ENCODE data around the gene PIGR. TPM values are rescaled to one million over a fixed set of nuclear protein-coding genes. Genes with fewer than 3 reads are reported as not detected.

PIGR gene
- total and polyA plus RNA-seq, 7 experiments from 2014 or later: not detected

- ATAC-seq: no peak
- Mint-ChIP-seq H3K9me3 (no peaks in the 10 kb centered on the region), H3K27me3 (no peaks in the 10 kb centered on the region), H3K27ac (no peak overlapping the region), H3K36me3 (no peaks in the 10 kb centered on the region), H3K4me3 (no peak overlapping the region), H3K4me1 (peaks cover 30 to 50% (median 42%) of the 10 kb centered on the region in 7 donors)
- H3K36me3 ChIP-seq (ENCODE audit: control insufficient read depth in 2 of 3, insufficient read depth in 3 of 3, low read length in 3 of 3): no peaks in the 10 kb centered on the region
- H3K4me3 ChIP-seq (ENCODE audit: low read length): no peak overlapping the region
- no peak overlapping the region for H3K27ac ChIP-seq (ENCODE audit: low read depth, low read length)
- H3K9me3 ChIP-seq (ENCODE audit: control insufficient read depth in 2 of 3, low read length in 3 of 3): no peaks in the 10 kb centered on the region
- no peaks in the 10 kb centered on the region for H3K27me3 ChIP-seq (ENCODE audit: control insufficient read depth in 2 of 2, insufficient read depth in 2 of 2, low read length in 2 of 2)
- intact Hi-C loops (cut with micrococcal nuclease): no loop called here
- ChIA-PET POLR2A (interaction anchor here (0.8 to 1.4 kb wide), 5 partner anchors 9 to 250 kb away, joined by 3 to 5 read pairs (median 3); partner anchors contain the start of gene FCMR), CTCF (no interaction called here)
- no peak for DNase-seq
- H3K4me1 ChIP-seq (ENCODE audit: control insufficient read depth in 2 of 2, insufficient read depth in 2 of 2, low read length in 2 of 2): peaks cover 3 to 28% of the 10 kb centered on the region in 2 donors
These were observed 16.9 kb upstream of the PIGR start for GRCh38 chr1:206963119-206963712.

- ChIA-PET POLR2A (interaction anchor here (0.8 to 1.4 kb wide), 6 partner anchors 18 to 249 kb away, joined by 3 to 5 read pairs (median 4); partner anchors contain the start of gene FCMR), CTCF (interaction anchor here (0.7 to 1.3 kb wide), 2 partner anchors 30 to 227 kb away, joined by 3 read pairs; no protein-coding TSS in a partner anchor)
- Histone ChIP-seq H3K4me3 (ENCODE audit: low read length) (no peak overlapping the region), H3K27me3 (ENCODE audit: control insufficient read depth in 2 of 2, insufficient read depth in 2 of 2, low read length in 2 of 2) (no peaks in the 10 kb centered on the region), H3K9me3 (ENCODE audit: control insufficient read depth in 2 of 3, low read length in 3 of 3) (no peaks in the 10 kb centered on the region), H3K36me3 (ENCODE audit: control insufficient read depth in 2 of 3, insufficient read depth in 3 of 3, low read length in 3 of 3) (no peaks in the 10 kb centered on the region), H3K27ac (ENCODE audit: low read depth, low read length) (no peak overlapping the region), H3K4me1 (ENCODE audit: control insufficient read depth in 2 of 2, insufficient read depth in 2 of 2, low read length in 2 of 2) (peaks cover 3 to 18% of the 10 kb centered on the region in 2 donors)
- Mint-ChIP-seq H3K27ac (peak overlapping the region in 2 of 9 donors; percentile 16 to 53), H3K9me3 (no peaks in the 10 kb centered on the region), H3K4me3 (peak overlapping the region in 4 of 10 donors; percentile 0 to 44 (median 38)), H3K36me3 (no peaks in the 10 kb centered on the region), H3K27me3 (no peaks in the 10 kb centered on the region), H3K4me1 (peaks cover 20 to 40% (median 33%) of the 10 kb centered on the region in 7 donors)
- DNase-seq (peak in 1 of 9 donors; percentile 21), ATAC-seq (peak; percentile 65)
- intact Hi-C loops (cut with micrococcal nuclease): no loop called here
These were observed 16.0 kb upstream of the PIGR start for GRCh38 chr1:206962272-206962671.

GRCh38 chr1:206961668-206962067, 15.4 kb upstream of the PIGR start:
- no peaks in the 10 kb centered on the region for H3K9me3 ChIP-seq (ENCODE audit: control insufficient read depth in 2 of 3, low read length in 3 of 3)
- H3K4me3 ChIP-seq (ENCODE audit: low read length): no peak overlapping the region
- intact Hi-C loops (cut with micrococcal nuclease): no loop called here
- peaks cover 3 to 12% of the 10 kb centered on the region in 2 donors for H3K4me1 ChIP-seq (ENCODE audit: control insufficient read depth in 2 of 2, insufficient read depth in 2 of 2, low read length in 2 of 2)
- no peak for ATAC-seq
- no peaks in the 10 kb centered on the region for H3K36me3 ChIP-seq (ENCODE audit: control insufficient read depth in 2 of 3, insufficient read depth in 3 of 3, low read length in 3 of 3)
- Mint-ChIP-seq H3K27ac (peak overlapping the region in 1 of 9 donors; percentile 42), H3K4me1 (peaks cover 14 to 37% (median 27%) of the 10 kb centered on the region in 7 donors), H3K4me3 (no peak overlapping the region), H3K9me3 (no peaks in the 10 kb centered on the region), H3K27me3 (no peaks in the 10 kb centered on the region), H3K36me3 (no peaks in the 10 kb centered on the region)
- no peak for DNase-seq
- POLR2A ChIA-PET: interaction anchor here (0.8 to 1.4 kb wide), 5 partner anchors 18 to 40 kb away, joined by 3 to 5 read pairs (median 3); partner anchors contain the start of gene FCMR
- no peak overlapping the region for H3K27ac ChIP-seq (ENCODE audit: low read depth, low read length)
- no peaks in the 10 kb centered on the region for H3K27me3 ChIP-seq (ENCODE audit: control insufficient read depth in 2 of 2, insufficient read depth in 2 of 2, low read length in 2 of 2)
- CTCF ChIA-PET: interaction anchor here (1.0 to 1.3 kb wide), 2 partner anchors 20 to 227 kb away, joined by 3 to 4 read pairs; no protein-coding TSS in a partner anchor

- ChIA-PET CTCF (interaction anchor here (1.0 kb wide), 1 partner anchor 21 kb away, joined by 4 read pairs; no protein-coding TSS in a partner anchor), POLR2A (interaction anchor here (0.9 kb wide), 1 partner anchor 39 kb away, joined by 3 read pairs; the partner anchor contains the start of gene FCMR)
- Mint-ChIP-seq H3K27me3 (no peaks in the 10 kb centered on the region), H3K36me3 (no peaks in the 10 kb centered on the region), H3K4me1 (peaks cover 13 to 36% (median 24%) of the 10 kb centered on the region in 7 donors), H3K27ac (peak overlapping the region in 1 of 9 donors; percentile 39), H3K9me3 (no peaks in the 10 kb centered on the region), H3K4me3 (no peak overlapping the region)
- Histone ChIP-seq H3K27me3 (ENCODE audit: control insufficient read depth in 2 of 2, insufficient read depth in 2 of 2, low read length in 2 of 2) (no peaks in the 10 kb centered on the region), H3K4me3 (ENCODE audit: low read length) (no peak overlapping the region), H3K36me3 (ENCODE audit: control insufficient read depth in 2 of 3, insufficient read depth in 3 of 3, low read length in 3 of 3) (no peaks in the 10 kb centered on the region), H3K27ac (ENCODE audit: low read depth, low read length) (no peak overlapping the region), H3K4me1 (ENCODE audit: control insufficient read depth in 2 of 2, insufficient read depth in 2 of 2, low read length in 2 of 2) (peaks cover 3 to 11% of the 10 kb centered on the region in 2 donors), H3K9me3 (ENCODE audit: control insufficient read depth in 2 of 3, low read length in 3 of 3) (no peaks in the 10 kb centered on the region)
- intact Hi-C loops (cut with micrococcal nuclease): no loop called here
- DNase-seq: no peak
- ATAC-seq: no peak
These were observed 14.6 kb upstream of the PIGR start for GRCh38 chr1:206960676-206961386.

GRCh38 chr1:206958144-206958543, 11.9 kb upstream of the PIGR start:
- Histone ChIP-seq H3K27ac (ENCODE audit: low read depth, low read length) (no peak overlapping the region), H3K4me1 (ENCODE audit: control insufficient read depth in 2 of 2, insufficient read depth in 2 of 2, low read length in 2 of 2) (peaks cover 3 to 11% of the 10 kb centered on the region in 2 donors), H3K27me3 (ENCODE audit: control insufficient read depth in 2 of 2, insufficient read depth in 2 of 2, low read length in 2 of 2) (no peaks in the 10 kb centered on the region), H3K4me3 (ENCODE audit: low read length) (no peak overlapping the region), H3K9me3 (ENCODE audit: control insufficient read depth in 2 of 3, low read length in 3 of 3) (no peaks in the 10 kb centered on the region), H3K36me3 (ENCODE audit: control insufficient read depth in 2 of 3, insufficient read depth in 3 of 3, low read length in 3 of 3) (no peaks in the 10 kb centered on the region)
- intact Hi-C loops (cut with micrococcal nuclease): no loop called here
- Mint-ChIP-seq H3K36me3 (no peaks in the 10 kb centered on the region), H3K4me3 (no peak overlapping the region), H3K27ac (no peak overlapping the region), H3K9me3 (no peaks in the 10 kb centered on the region), H3K27me3 (no peaks in the 10 kb centered on the region), H3K4me1 (peaks cover 14 to 38% (median 18%) of the 10 kb centered on the region in 7 donors)
- ChIA-PET POLR2A (interaction anchor here (0.8 to 1.3 kb wide), 2 partner anchors 52 to 225 kb away, joined by 3 read pairs; no protein-coding TSS in a partner anchor), CTCF (interaction anchor here (0.6 to 2.0 kb wide), 2 partner anchors 25 to 305 kb away, joined by 3 to 5 read pairs; no protein-coding TSS in a partner anchor)
- DNase-seq (no peak), ATAC-seq (no peak)

GRCh38 chr1:206957639-206958038, 11.4 kb upstream of the PIGR start:
- Mint-ChIP-seq H3K27me3 (no peaks in the 10 kb centered on the region), H3K4me1 (peaks cover 10 to 33% (median 13%) of the 10 kb centered on the region in 7 donors), H3K4me3 (no peak overlapping the region), H3K36me3 (no peaks in the 10 kb centered on the region), H3K27ac (no peak overlapping the region), H3K9me3 (no peaks in the 10 kb centered on the region)
- peaks cover 3 to 8% of the 10 kb centered on the region in 2 donors for H3K4me1 ChIP-seq (ENCODE audit: control insufficient read depth in 2 of 2, insufficient read depth in 2 of 2, low read length in 2 of 2)
- no peak overlapping the region for H3K27ac ChIP-seq (ENCODE audit: low read depth, low read length)
- DNase-seq (no peak), ATAC-seq (no peak)
- ChIA-PET CTCF (interaction anchor here (0.6 to 2.0 kb wide), 3 partner anchors 25 to 304 kb away, joined by 3 to 5 read pairs (median 3); no protein-coding TSS in a partner anchor), POLR2A (interaction anchor here (0.8 to 1.3 kb wide), 2 partner anchors 52 to 224 kb away, joined by 3 read pairs; no protein-coding TSS in a partner anchor)
- intact Hi-C loops (cut with micrococcal nuclease): no loop called here
- H3K36me3 ChIP-seq (ENCODE audit: control insufficient read depth in 2 of 3, insufficient read depth in 3 of 3, low read length in 3 of 3): no peaks in the 10 kb centered on the region
- H3K27me3 ChIP-seq (ENCODE audit: control insufficient read depth in 2 of 2, insufficient read depth in 2 of 2, low read length in 2 of 2): no peaks in the 10 kb centered on the region
- H3K9me3 ChIP-seq (ENCODE audit: control insufficient read depth in 2 of 3, low read length in 3 of 3): no peaks in the 10 kb centered on the region
- H3K4me3 ChIP-seq (ENCODE audit: low read length): no peak overlapping the region
